Measurements from ENCODE around the gene ADAM12.

The ADAM12 gene

DNA sequence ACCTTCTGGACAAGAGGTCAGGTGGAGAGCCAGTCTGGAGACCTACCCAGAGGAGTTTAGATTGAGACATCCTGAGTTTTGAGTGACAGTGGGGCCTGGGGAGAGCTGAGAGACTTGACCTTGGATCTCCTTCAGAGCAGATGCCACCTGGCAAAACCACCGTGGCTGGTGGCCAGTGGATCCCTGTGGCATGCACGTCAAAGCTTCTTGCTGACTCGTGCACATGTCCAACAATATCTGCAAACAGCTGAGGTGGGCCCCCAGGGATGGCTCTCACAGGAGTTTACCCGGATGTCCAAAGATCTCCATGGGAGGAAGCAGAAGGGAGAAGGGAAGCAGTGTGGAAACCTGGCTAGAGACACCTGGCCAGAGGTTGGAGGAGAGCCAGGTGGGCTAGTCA, 261.4 kb downstream of the ADAM12 start:
- no peak for DNase-seq (ENCODE audit: low read depth, low spot score)
- POLR2A ChIA-PET: no interaction called here
- CTCF ChIA-PET: no interaction called here
- H3K4me3 ChIP-seq (ENCODE audit: low read depth, low read length): no peak overlapping the region
- TF ChIP-seq, protein P1, sequence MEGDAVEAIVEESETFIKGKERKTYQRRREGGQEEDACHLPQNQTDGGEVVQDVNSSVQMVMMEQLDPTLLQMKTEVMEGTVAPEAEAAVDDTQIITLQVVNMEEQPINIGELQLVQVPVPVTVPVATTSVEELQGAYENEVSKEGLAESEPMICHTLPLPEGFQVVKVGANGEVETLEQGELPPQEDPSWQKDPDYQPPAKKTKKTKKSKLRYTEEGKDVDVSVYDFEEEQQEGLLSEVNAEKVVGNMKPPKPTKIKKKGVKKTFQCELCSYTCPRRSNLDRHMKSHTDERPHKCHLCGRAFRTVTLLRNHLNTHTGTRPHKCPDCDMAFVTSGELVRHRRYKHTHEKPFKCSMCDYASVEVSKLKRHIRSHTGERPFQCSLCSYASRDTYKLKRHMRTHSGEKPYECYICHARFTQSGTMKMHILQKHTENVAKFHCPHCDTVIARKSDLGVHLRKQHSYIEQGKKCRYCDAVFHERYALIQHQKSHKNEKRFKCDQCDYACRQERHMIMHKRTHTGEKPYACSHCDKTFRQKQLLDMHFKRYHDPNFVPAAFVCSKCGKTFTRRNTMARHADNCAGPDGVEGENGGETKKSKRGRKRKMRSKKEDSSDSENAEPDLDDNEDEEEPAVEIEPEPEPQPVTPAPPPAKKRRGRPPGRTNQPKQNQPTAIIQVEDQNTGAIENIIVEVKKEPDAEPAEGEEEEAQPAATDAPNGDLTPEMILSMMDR (IDR thresholded peaks at IDR 0.05; ENCODE audit: insufficient read depth, low read length, missing control alignments): no peak

- no peak overlapping the region for H3K4me3 ChIP-seq (ENCODE audit: low read depth, low read length)
- ChIA-PET CTCF (no interaction called here), POLR2A (no interaction called here)
- TF ChIP-seq, protein P1 (IDR thresholded peaks at IDR 0.05; ENCODE audit: insufficient read depth, low read length, missing control alignments): no peak
- no peak for DNase-seq (ENCODE audit: low read depth, low spot score)
Observed at GRCh38 chr10:126126023-126126422, 262.3 kb downstream of the ADAM12 start.

DNA sequence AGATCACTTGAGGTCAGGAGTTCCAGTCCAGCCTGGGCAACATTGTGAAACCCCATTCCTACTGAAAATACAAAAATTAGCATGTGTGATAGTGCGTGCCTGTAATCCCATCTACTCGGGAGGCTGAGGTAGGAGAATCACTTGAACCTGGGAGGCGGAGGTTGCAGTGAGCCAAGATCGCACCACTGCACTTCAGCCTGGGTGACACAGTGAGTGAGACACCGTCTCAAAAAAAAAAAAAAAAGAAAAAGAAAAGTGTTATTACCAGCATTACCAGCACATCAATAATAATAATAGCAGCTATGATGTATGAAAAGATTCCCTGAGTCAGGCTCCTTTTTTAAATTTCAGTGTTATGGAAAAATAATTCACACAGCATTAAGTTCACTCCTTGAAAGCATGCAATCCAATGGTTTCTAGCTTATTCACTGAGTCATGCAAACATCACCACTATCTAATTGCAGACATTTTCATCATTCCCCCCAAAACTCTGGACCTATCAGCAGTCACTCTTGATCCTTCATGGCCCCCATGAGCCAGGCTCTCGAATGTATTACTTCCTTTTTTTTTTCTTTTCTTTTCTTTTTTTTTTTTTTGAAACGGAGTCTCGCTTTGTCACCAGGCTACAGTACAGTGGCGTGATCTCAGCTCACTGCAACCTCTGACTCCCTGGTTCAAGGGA, 263.5 kb downstream of the ADAM12 start:
- no peak overlapping the region for H3K4me3 ChIP-seq (ENCODE audit: low read depth, low read length)
- CTCF ChIA-PET: no interaction called here
- POLR2A ChIA-PET: no interaction called here
- TF ChIP-seq, protein P1 (IDR thresholded peaks at IDR 0.05; ENCODE audit: insufficient read depth, low read length, missing control alignments): no peak
- no peak for DNase-seq (ENCODE audit: low read depth, low spot score)

- CTCF ChIA-PET: interaction anchor here (0.7 kb wide), 1 partner anchor 116 kb away, joined by 3 read pairs; no protein-coding TSS in a partner anchor
- TF ChIP-seq, protein P1 (IDR thresholded peaks at IDR 0.05; ENCODE audit: insufficient read depth, low read length, missing control alignments): no peak
- POLR2A ChIA-PET: no interaction called here
- no peak for DNase-seq (ENCODE audit: low read depth, low spot score)
- H3K4me3 ChIP-seq (ENCODE audit: low read depth, low read length): no peak overlapping the region
Observed at GRCh38 chr10:126124046-126124445, 264.2 kb downstream of the ADAM12 start.

GRCh38 chr10:126123466-126123865, 264.8 kb downstream of the ADAM12 start:
- no peak overlapping the region for H3K4me3 ChIP-seq (ENCODE audit: low read depth, low read length)
- TF ChIP-seq, protein P1 (IDR thresholded peaks at IDR 0.05; ENCODE audit: insufficient read depth, low read length, missing control alignments): no peak
- POLR2A ChIA-PET: no interaction called here
- DNase-seq (ENCODE audit: low read depth, low spot score): no peak
- CTCF ChIA-PET: interaction anchor here (0.7 kb wide), 1 partner anchor 117 kb away, joined by 3 read pairs; no protein-coding TSS in a partner anchor

- ChIA-PET CTCF (no interaction called here), POLR2A (no interaction called here)
- no peak overlapping the region for H3K4me3 ChIP-seq (ENCODE audit: low read depth, low read length)
- DNase-seq (ENCODE audit: low read depth, low spot score): no peak
- TF ChIP-seq, protein P1 (IDR thresholded peaks at IDR 0.05; ENCODE audit: insufficient read depth, low read length, missing control alignments): no peak
Observed at GRCh38 chr10:126122881-126123280, 265.4 kb downstream of the ADAM12 start.

Data from AG04449 (cell line).